Measurements from ENCODE around the gene ROBO1.

Gene ROBO1

GRCh38 chr3:79670178-79670577 lies 97.6 kb downstream of the ROBO1 start:
- no peak for DNase-seq (ENCODE audit: low read depth)

DNA sequence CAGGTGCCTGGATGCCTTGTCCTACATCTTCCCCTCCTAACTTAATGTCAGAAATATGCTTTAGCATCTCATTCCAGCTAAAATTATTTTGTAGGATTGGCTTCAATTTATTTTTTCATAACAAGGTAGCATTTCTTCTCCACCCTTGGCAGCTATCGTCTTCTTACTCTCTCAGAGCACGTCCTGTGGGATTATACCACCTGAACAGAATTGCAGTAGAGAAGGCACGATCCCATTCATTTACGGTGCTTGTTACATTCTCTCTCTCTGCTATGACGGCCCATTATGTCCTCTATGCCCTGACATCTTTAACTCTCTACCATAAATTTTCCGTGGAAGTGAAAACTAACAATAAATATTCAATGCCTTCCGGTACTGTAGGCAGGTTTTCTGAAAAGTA lies 103.3 kb downstream of the ROBO1 start:
- DNase-seq (ENCODE audit: low read depth) = no peak

- no peak for DNase-seq (ENCODE audit: low read depth)
Measured at GRCh38 chr3:79661896-79662295, 105.9 kb downstream of the ROBO1 start.

- DNase-seq (ENCODE audit: low read depth) = no peak
Measured at GRCh38 chr3:79657076-79657475, 110.7 kb downstream of the ROBO1 start.

DNA sequence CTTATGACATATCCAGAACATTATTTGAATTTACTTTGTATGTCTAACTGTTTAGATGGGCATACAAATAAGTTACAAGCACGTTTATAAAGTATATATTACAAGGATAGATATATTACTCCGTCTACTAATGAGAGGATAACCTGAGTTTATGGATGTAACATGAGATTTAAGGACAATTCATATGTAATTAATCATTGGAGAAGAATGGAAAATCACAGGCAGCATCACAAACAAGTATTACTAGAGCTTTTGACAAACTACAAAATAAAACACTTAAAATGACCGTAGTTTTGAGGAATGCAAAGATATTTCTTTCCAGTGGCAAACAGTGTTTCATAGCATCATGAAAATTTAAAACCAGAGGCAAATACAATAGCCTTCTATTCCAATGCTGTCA lies 113.8 kb downstream of the ROBO1 start:
- DNase-seq (ENCODE audit: low read depth) = no peak

- DNase-seq (ENCODE audit: low read depth) = no peak
Measured at GRCh38 chr3:79653266-79653830, 114.5 kb downstream of the ROBO1 start.

GRCh38 chr3:79651536-79652065 lies 116.2 kb downstream of the ROBO1 start:
- DNase-seq (ENCODE audit: low read depth) = no peak

- no peak for DNase-seq (ENCODE audit: low read depth)
Measured at GRCh38 chr3:79639855-79640254, 127.9 kb downstream of the ROBO1 start.

DNA sequence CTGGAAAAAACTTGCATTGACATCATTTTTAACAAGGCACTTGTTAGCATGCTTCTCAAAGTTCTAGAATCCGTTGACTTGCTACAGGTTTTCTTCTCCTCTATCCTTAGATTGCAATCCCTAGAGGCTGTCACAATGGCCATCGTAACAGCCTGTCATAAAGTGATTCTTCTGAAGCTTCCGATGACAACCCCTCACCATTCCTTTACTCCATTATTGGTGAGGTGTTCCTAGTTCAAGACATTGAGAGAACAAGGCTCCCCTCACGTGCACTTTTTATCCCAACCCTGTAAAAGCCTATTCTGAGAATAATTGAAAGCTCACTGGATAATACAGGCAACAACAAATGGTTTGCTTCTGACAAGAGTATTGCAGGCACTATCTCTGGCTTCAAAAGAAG lies 131.4 kb downstream of the ROBO1 start:
- no peak for DNase-seq (ENCODE audit: low read depth)

- no peak for DNase-seq (ENCODE audit: low read depth)
Measured at GRCh38 chr3:79632842-79633241, 135.0 kb downstream of the ROBO1 start.

GRCh38 chr3:79618883-79619282 lies 148.9 kb downstream of the ROBO1 start:
- no peak for DNase-seq (ENCODE audit: low read depth)

- DNase-seq (ENCODE audit: low read depth) = no peak
Measured at GRCh38 chr3:79606414-79606813, 161.4 kb downstream of the ROBO1 start.

DNA sequence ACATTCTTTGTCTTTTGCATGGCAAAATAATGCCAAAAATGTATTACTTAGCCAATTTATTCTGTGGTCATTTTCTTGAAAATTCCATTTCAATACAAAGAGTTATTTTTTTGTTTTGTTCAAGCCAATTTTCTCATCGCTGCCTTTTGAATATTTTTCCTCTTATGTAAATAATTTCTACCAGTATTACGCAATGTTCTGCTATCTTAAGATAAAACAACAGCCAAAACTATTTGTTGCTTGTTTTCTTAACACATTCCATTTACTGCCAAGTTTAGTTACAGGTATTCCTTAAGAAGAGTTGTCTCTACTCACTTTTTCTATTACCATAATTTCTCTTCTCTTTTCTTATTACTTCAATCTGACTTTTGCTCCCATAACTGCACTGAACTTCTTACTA lies 163.1 kb downstream of the ROBO1 start:
- DNase-seq (ENCODE audit: low read depth) = no peak

DNA sequence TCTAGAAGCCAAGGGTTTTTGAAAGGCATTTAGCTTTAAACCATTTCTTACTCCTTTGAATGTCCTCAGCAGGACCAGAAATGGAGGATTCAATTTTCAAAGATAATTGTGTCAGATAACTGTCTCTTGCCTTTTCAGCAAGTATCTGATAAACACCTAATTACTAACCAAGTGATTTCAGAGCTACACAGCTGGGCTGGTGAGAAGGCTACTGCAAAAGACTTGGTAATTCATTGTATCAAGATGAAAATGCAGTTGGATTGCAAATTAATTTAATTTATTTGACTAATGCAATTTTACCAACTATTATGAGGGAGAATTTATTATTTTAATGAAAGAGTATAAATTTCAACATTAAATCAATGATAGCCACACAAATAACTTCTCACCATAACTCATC lies 165.4 kb downstream of the ROBO1 start:
- DNase-seq (ENCODE audit: low read depth) = no peak

GRCh38 chr3:79598594-79598993 lies 169.2 kb downstream of the ROBO1 start:
- DNase-seq (ENCODE audit: low read depth) = no peak

- DNase-seq (ENCODE audit: low read depth) = no peak
Measured at GRCh38 chr3:79597709-79598108, 170.1 kb downstream of the ROBO1 start.

DNA sequence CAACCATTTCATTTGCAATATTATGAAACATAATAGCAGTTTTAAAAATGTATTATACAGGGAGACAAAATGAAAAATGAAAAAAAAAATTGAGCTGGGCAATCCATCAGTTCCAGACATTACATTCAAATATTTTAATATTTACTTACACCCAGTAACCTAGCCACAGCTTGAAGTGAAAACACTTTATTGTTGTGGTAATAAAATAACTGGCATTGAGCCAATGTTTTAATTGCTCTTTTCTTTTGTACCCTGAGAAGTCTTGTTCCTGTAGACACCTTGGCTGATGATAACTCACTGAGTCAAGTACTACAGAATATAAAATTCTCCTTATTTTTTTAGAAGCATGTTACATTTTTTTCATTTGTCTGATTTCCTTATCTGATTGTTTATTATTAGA lies 180.6 kb downstream of the ROBO1 start:
- no peak for DNase-seq (ENCODE audit: low read depth)

DNA sequence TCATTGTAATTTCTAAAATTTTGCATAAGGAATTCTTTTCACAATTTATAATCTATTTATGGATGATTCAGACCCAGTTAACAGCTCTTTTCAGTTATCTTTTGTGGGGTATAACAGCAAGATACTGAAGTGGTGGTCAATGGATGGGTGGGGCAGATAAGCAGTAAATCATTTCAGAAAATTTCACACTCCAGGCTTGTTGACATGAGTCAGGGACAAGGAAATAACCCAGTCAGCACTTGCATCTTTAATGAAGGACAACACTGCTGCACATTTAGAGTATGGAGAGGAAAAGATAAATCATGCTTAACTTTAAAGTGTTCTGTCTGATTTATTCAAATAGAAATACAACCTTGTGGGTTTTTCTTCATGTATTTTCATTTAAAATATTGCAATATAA lies 181.6 kb downstream of the ROBO1 start:
- DNase-seq (ENCODE audit: low read depth) = no peak

DNA sequence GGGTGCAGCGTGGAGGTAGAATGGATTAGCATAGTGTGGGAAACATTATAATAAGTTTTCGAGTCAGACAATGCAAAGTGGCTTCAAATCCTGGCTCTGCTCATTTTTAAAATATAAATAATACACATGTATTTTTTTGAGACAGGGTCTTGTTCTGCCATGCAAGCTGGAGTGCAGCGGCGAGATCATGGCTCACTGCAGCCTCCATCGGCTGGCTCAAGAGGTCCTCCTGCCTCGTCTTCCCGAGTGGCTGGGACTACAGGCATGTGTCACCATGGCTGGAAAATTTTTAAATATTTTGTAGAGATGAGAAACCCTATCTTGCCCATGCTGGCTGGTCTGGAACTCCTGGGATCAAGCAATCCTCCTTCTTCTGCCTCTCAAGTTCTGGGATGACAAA lies 194.9 kb downstream of the ROBO1 start:
- DNase-seq (ENCODE audit: low read depth) = no peak

GRCh38 chr3:79568938-79569337 lies 198.9 kb downstream of the ROBO1 start:
- no peak for DNase-seq (ENCODE audit: low read depth)

DNA sequence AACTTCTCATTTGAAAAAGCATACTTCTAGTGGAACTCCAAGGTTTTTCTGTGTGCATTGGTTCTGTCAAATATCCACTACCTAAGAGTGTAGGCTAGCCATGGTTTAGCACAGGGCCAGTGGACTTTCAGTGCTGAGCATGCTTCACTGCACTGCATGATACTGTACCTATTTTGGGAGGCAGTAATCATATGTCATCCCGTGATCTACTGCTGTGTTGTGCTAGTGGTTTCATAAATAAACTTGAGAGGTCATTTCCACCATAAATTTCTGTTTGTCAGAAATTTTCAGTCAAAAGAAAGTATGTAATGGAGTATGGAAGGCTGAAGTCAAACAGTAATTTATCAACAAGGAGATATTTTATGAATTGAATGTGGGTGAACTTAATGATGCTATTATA lies 203.6 kb downstream of the ROBO1 start:
- no peak for DNase-seq (ENCODE audit: low read depth)

DNA sequence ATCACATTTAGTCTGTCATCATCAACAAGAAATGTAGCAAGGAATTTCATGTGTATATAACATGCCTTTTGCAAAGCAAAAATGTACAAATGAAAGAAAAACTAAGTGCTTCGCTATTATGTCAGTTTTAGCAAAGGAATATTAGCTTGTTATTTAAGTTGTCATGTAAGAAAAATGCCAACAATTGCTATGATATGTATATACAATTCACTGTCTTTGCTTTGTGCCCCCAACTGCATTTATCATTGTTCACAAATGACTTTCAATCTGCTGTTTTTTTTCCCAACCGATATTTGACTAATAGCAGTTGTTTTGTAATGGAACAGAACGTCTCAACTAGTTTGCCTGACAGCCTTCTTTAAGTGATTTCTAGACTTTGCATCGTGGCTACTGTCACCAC lies 207.1 kb downstream of the ROBO1 start:
- DNase-seq (ENCODE audit: low read depth) = no peak

DNA sequence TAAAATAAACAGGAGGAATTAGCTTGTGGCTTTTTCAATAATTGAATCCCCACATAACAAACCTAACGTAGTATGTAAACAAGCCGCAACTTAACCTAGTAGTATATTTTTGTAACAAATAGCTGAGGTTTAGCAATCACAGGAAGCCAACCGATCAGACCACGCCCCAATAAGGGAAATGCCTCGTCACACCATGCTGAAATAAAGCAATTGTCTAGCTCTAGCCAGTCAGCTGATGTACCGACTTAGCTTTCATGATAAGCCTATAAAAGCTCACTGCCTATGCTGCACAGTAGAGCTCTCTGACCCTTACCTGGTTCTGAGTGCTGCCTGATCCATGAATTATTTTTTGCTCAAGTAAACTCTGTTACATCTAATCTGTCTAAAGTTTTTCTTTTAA lies 208.9 kb downstream of the ROBO1 start:
- DNase-seq (ENCODE audit: low read depth) = no peak

DNA sequence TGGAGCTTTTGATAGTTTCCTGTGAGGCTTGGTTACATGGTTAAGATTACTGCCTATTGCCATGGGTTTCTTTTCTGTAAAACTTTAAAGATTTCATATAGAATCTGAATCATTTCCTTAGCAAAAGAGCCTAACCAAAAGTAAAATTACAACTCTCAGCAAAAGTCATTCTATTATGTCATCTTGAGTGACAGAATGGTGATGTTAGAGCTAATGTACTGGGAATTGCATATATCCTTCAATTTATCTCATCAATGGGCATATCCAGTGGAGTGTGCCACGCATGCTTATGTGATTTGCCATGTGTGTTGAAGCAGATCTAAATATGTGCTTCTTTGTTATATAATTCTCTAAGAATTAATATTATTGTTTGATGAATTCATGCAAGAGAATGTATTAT lies 212.1 kb downstream of the ROBO1 start:
- no peak for DNase-seq (ENCODE audit: low read depth)

DNA sequence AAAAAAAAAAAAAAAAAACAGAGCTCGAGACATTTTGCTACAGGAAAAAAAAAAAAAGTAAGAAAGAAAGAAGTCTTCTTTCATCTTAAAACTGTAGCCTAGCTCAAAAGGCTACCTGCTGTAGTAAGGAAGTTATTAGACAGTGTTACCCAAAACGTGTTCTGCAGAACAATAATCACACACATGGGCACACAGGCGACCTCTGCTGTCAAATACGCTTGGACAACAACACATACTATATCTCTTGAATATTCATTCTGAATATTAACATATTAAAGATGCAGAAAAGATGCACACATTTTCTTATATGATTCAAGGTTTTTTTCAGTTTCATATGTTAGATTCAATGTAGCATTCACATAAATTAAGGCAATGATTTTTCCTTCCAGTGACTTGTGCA lies 215.8 kb downstream of the ROBO1 start:
- no peak for DNase-seq (ENCODE audit: low read depth)

Data from fibroblast of the conjunctiva (primary cell).